Lower leg skin (tissue), 3 donors: ENCODE measurements around the gene TAF1A.

Source experiments
- POLR2A ChIP-seq, 2 donors: fragments of 450-650 bp; IDR thresholded peaks; one replicate each; pipeline ENCODE4 v1.6.1; 2016 to 2017; ENCODE audit warnings: antibody characterized with exemption in 2 of 2, mild to moderate bottlenecking in 1 of 2, moderate library complexity in 1 of 2
- TF ChIP-seq, protein P1 (sequence below), 3 donors: fragments of 450-650 bp; IDR thresholded peaks; one replicate each; pipeline ENCODE4 v1.5.1; 2016; ENCODE audit warnings: antibody characterized with exemption in 3 of 3, mild to moderate bottlenecking in 3 of 3, moderate library complexity in 2 of 3

DNA sequence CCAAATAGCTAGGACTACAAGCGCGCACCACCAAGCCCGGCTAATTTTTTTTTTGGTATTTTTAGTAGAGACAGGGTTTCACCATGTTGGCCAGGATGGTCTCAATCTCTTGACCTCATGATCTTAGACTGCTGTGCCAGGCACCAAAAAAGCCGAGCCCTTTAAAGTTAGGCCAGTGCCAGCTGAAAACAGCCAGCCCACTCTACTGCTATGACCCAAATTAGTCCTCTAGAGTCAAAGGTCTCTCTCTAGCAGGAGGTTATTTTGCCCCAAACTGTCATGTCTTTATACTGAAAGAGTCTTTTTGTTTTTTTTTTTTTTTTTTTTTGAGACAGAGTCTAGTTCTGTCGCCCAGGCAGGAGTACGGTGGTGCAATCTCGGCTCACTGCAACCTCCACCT, 32.2 kb downstream of the TAF1A start:
- no peak for TF ChIP-seq POLR2A (IDR thresholded peaks at IDR 0.05)
- TF ChIP-seq, protein P1, sequence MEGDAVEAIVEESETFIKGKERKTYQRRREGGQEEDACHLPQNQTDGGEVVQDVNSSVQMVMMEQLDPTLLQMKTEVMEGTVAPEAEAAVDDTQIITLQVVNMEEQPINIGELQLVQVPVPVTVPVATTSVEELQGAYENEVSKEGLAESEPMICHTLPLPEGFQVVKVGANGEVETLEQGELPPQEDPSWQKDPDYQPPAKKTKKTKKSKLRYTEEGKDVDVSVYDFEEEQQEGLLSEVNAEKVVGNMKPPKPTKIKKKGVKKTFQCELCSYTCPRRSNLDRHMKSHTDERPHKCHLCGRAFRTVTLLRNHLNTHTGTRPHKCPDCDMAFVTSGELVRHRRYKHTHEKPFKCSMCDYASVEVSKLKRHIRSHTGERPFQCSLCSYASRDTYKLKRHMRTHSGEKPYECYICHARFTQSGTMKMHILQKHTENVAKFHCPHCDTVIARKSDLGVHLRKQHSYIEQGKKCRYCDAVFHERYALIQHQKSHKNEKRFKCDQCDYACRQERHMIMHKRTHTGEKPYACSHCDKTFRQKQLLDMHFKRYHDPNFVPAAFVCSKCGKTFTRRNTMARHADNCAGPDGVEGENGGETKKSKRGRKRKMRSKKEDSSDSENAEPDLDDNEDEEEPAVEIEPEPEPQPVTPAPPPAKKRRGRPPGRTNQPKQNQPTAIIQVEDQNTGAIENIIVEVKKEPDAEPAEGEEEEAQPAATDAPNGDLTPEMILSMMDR (IDR thresholded peaks at IDR 0.05) = no peak
